Pancreas (tissue), 10 donors: Measurements from ENCODE around the gene TBC1D4. TPM values are rescaled to one million over a fixed set of nuclear protein-coding genes. Genes with fewer than 3 reads are reported as not detected.
A peak's percentile ranks its signal among the peaks of the same experiment; 100 is the strongest.

Experiments
- ATAC-seq, 4 donors: fragments of 200-7000 bp; cut with Tn5 transposase; one replicate each; pipeline versions ENCODE4 v1.8.0 to v1.9.1; 2020; ENCODE audit warnings: mild to moderate bottlenecking in 4 of 4, moderate library complexity in 4 of 4
- DNase-seq, 6 donors: peaks; one replicate each; pipeline ENCODE4 v3.0.0-alpha.2; 2020
- FAIRE-seq: peaks from 2 replicates; lab custom pipeline; 2012; peaks lifted over from hg19 to GRCh38; lab: Jason Lieb, UNC
- H3K27ac ChIP-seq, 4 donors: fragments of 200-600 bp; sonication (generic); 1 replicate in 3 of 4; 2 replicates in 1 of 4; pipeline versions ENCODE4 v1.5.0 to v1.8.0; 2020
- H3K27me3 ChIP-seq, 4 donors: fragments of 200-600 bp; one replicate each; pipeline ENCODE4 v1.8.0; 2021
- H3K36me3 ChIP-seq, 3 donors: fragments of 200-600 bp; sonication (generic) in 1 of 3; one replicate each; pipeline versions ENCODE4 v1.5.0 to v1.8.0; 2020 to 2021
- H3K4me1 ChIP-seq, 3 donors: fragments of 200-600 bp; one replicate each; pipeline ENCODE4 v1.8.0; 2021
- H3K4me3 ChIP-seq, 4 donors: fragments of 200-600 bp; sonication (generic) in 2 of 4; one replicate each; pipeline versions ENCODE4 v1.5.0 to v1.8.0; 2020 to 2021
- H3K9me3 ChIP-seq, 4 donors: fragments of 200-600 bp; one replicate each; pipeline ENCODE4 v1.8.0; 2021
- WGBS, 2 donors: extraction: QIAGEN DNeasy Blood & Tissue Kit; methylation state at CpG; one replicate each; pipeline ENCODE4 v1.1.7; 2013; 5-methylcytosine and 5-hydroxymethylcytosine counted together
- intact Hi-C, 3 donors: fragments of 100-400 bp; cut with DNase I; formaldehyde crosslinking; loops; one replicate each; pipeline versions ENCODE4 v1.11.1 to v1.14.2; 2022
- polyA plus RNA-seq, 2 donors: library from polyadenylated mRNA; stranded (reverse); fragments of 200-250 nt; gene quantifications; one replicate each; pipeline ENCODE4 v1.2.3, GENCODE V29; 2013
- total RNA-seq, 6 donors: library from RNA; stranded (reverse); fragmentation: NEBNext Ultra II Directional in 4 of 6; extraction: Animal tissue kit (Norgen Biotek cat#: 25700) in 4 of 6; gene quantifications; one replicate each; pipeline versions ENCODE4 v1.2.1 to v1.2.4, GENCODE V29; 2021 to 2023
- TF ChIP-seq, protein P1 (sequence below), 4 donors: fragments of 200-600 bp; sonication (generic) in 3 of 4; IDR thresholded peaks; one replicate each; pipeline versions ENCODE4 v1.5.0 to v1.8.0; 2021; ENCODE audit warnings: antibody characterized with exemption in 4 of 4
- donor health status: healthy with polysubstance abuse.
- donor health status: DM: no; HTN: no; CAD: no; lungs with moderate emphysema.
- donor health status: DM: no; HTN: no; CAD: no.
- donor health status: control.
- donor health status: control.
- donor health status: Bipolar disorder and iron deficiency.
- donor health status: DM: yes; HTN: yes; CAD: no.
- donor health status: DM: no; HTN: no; CAD: no.
- donor health status: DM: no; HTN: no; CAD: no.
- donor health status: DM: yes; HTN: yes; CAD: no.

Gene TBC1D4
- total and polyA plus RNA-seq, 8 donors = 8.2 to 19.7 (median 10.5) TPM

DNA sequence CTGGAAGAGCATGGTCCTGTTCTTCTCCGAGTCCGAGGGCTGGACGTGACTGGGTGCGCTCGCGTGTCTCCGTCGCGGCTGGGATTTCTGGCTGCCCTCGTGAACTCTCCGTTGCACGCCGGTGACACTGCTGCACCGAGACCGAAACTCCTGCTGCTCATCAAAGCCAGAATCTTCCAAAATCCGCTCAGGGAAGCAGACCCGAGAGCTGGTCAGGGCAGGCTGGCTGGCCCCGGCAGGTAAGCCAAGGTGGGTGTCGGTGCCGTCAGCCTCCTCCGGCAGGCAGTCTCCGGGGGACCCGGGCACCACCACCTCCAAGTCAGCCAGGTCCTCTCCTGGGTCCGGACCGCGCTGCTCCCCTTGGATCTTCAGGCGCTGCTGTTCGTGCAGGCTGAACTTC, 119.9 kb downstream of the TBC1D4 start:
- no peaks in the 10 kb centered on the region for H3K27me3 ChIP-seq
- H3K27ac ChIP-seq = no peak overlapping the region
- WGBS, 2 donors = 97 to 99% methylated on average over 28 of the region's 28 CpGs
- FAIRE-seq (no peak), DNase-seq (peak in 1 of 6 donors; percentile 68), ATAC-seq (no peak)
- no peaks in the 10 kb centered on the region for H3K36me3 ChIP-seq
- TF ChIP-seq, protein P1, sequence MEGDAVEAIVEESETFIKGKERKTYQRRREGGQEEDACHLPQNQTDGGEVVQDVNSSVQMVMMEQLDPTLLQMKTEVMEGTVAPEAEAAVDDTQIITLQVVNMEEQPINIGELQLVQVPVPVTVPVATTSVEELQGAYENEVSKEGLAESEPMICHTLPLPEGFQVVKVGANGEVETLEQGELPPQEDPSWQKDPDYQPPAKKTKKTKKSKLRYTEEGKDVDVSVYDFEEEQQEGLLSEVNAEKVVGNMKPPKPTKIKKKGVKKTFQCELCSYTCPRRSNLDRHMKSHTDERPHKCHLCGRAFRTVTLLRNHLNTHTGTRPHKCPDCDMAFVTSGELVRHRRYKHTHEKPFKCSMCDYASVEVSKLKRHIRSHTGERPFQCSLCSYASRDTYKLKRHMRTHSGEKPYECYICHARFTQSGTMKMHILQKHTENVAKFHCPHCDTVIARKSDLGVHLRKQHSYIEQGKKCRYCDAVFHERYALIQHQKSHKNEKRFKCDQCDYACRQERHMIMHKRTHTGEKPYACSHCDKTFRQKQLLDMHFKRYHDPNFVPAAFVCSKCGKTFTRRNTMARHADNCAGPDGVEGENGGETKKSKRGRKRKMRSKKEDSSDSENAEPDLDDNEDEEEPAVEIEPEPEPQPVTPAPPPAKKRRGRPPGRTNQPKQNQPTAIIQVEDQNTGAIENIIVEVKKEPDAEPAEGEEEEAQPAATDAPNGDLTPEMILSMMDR (IDR thresholded peaks at IDR 0.05) = no peak
- peaks cover 3 to 6% (median 5%) of the 10 kb centered on the region in 3 donors for H3K4me1 ChIP-seq
- no peaks in the 10 kb centered on the region for H3K9me3 ChIP-seq
- H3K4me3 ChIP-seq = no peak overlapping the region
- intact Hi-C loops = no loop called here

DNA sequence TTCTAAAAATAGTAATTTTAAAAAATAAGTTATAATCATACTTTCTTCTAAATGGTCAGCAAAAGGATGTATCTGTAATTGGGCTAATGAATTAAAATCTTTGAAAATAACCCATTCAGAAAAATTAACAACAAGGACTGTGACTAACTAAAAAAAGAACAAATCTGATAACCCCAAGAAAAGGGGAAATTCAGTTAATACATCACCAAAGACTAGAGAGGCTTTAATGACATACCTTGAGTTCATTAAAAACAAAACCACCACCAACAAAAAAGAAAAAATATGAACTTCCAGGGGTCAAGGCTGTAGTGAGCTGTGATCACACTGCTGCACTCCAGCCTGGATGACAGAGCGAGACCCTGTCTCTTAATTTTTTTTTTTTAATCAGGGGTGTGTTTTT, 121.8 kb downstream of the TBC1D4 start:
- FAIRE-seq (no peak), ATAC-seq (no peak)
- intact Hi-C loops = no loop called here

DNA sequence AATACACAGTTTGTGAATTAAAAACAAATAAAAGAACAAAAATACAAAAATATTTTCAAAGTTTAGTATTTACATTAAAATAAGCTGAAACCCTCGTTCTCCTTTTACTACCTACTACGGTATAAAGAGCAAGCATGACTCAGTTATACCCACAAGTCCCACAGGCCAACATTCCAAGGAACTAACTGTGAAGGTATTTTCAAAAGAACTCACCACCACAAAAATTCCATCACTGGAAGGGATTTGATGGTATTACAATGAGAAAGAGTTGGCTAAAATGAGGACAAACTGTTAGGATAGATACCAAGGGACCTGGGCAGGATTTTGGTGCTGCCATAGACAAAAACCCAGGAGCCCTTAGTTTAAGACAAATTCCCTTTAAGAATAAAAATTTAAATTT, 122.7 kb downstream of the TBC1D4 start:
- no peaks in the 10 kb centered on the region for H3K36me3 ChIP-seq
- intact Hi-C loops = no loop called here
- no peaks in the 10 kb centered on the region for H3K9me3 ChIP-seq
- 94 to 100% methylated on average over 2 of the region's 2 CpGs for WGBS, 2 donors
- no peak overlapping the region for H3K4me3 ChIP-seq
- H3K4me1 ChIP-seq = no peaks in the 10 kb centered on the region
- no peaks in the 10 kb centered on the region for H3K27me3 ChIP-seq
- ATAC-seq = no peak
- TF ChIP-seq, protein P1 (IDR thresholded peaks at IDR 0.05) = no peak
- FAIRE-seq = no peak
- H3K27ac ChIP-seq = no peak overlapping the region
- no peak for DNase-seq

More for the DNA sequence above, 121.8 kb downstream of the TBC1D4 start:
- no peaks in the 10 kb centered on the region for H3K4me1 ChIP-seq
- H3K27ac ChIP-seq = no peak overlapping the region
- TF ChIP-seq, protein P1 (IDR thresholded peaks at IDR 0.05) = no peak
- no peaks in the 10 kb centered on the region for H3K9me3 ChIP-seq
- WGBS, 2 donors = 94 to 97% methylated on average over 1 of the region's 1 CpG
- H3K36me3 ChIP-seq = no peaks in the 10 kb centered on the region
- no peak overlapping the region for H3K4me3 ChIP-seq
- DNase-seq = no peak
- H3K27me3 ChIP-seq = no peaks in the 10 kb centered on the region

DNA sequence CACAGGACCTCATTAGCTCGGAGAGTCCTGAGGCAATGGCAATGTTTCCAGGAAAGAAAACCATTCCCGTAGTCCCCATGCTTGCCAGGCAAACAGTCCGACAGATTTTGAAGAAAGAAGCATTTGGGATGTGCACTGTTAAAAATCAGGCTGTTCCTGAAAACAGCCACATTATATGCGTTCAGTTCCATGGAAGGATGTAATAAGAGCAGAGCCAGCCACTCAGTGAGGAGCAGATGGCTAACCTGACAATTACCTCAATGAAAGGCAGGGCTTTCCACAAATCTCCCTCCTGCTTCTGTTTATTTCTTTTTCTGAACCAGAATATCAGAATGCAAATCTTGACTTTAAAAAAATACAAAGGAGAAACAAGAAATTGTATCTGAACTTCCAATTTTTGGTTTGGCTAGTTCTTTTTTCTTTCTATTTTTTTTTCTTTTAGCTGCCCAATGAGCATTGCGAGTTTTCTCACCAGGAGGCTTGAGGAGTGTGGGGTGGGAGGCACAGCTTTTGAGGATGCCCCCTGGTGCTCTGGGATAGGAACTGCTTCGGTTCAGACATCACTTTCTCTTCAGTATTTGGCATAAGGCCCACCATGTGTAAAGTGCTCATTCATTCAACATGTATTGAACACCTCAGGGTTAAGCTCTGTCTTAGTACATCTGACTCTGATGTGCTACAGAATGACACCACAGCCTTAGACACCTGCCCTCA, 124.2 kb downstream of the TBC1D4 start:
- no peaks in the 10 kb centered on the region for H3K27me3 ChIP-seq
- no peaks in the 10 kb centered on the region for H3K9me3 ChIP-seq
- WGBS, 2 donors = 79 to 83% methylated on average over 6 of the region's 6 CpGs
- FAIRE-seq (no peak), DNase-seq (no peak), ATAC-seq (peak in 3 of 4 donors; percentile 73 to 80 (median 76))
- TF ChIP-seq, protein P1 (IDR thresholded peaks at IDR 0.05) = peak in 2 of 4 donors; percentile 22 to 29
- intact Hi-C loops = no loop called here
- no peak overlapping the region for H3K4me3 ChIP-seq
- H3K4me1 ChIP-seq = no peaks in the 10 kb centered on the region
- H3K27ac ChIP-seq = no peak overlapping the region
- no peaks in the 10 kb centered on the region for H3K36me3 ChIP-seq

DNA sequence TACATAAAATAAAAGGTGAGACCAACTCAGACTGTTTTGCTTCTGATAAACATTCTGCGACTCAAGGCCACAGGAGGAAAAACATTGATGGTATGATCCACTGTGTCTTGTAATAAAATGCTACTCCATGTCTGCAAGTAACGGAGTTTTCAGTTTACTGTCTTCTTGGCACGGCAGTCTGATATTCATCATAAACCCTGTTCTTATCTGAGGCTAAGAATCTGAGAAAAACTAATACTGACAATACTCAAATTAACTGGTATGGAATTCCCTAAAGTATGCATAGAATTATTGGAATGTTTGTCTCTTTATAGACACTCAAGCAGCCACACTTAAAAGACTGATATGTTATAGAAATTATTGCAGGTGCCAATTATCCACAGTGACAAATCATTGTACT, 125.5 kb downstream of the TBC1D4 start:
- TF ChIP-seq, protein P1 (IDR thresholded peaks at IDR 0.05) = no peak

More for the DNA sequence above, 125.5 kb downstream of the TBC1D4 start:
- FAIRE-seq = no peak
- ATAC-seq = no peak
- Histone ChIP-seq H3K36me3 (no peaks in the 10 kb centered on the region), H3K4me3 (no peak overlapping the region), H3K9me3 (no peaks in the 10 kb centered on the region), H3K4me1 (no peaks in the 10 kb centered on the region), H3K27me3 (no peaks in the 10 kb centered on the region), H3K27ac (no peak overlapping the region)
- intact Hi-C loops = no loop called here
- 67 to 71% methylated on average over 3 of the region's 3 CpGs for WGBS, 2 donors
- DNase-seq = no peak
